ENCODE measurements around the gene DDX11. TPM values are rescaled to one million over a fixed set of nuclear protein-coding genes. Genes with fewer than 3 reads are reported as not detected.
"Not testable (repeated sequence)": the region's sequence is repeated elsewhere in the genome, so short reads cannot be mapped to it uniquely, and the experiment has no call there.

DDX11 gene
- total RNA-seq, 4 donors from 2014 or later = 9.6 to 33.9 (median 24.8) TPM

GRCh38 chr12:31052666-31053439 lies 20.8 kb upstream of the DDX11 start:
- 82 to 85% methylated on average over 7 of the region's 7 CpGs for WGBS, 2 donors
- H3K27ac ChIP-seq; intact Hi-C loops (cut with DNase I); H3K27me3 ChIP-seq; DNase-seq; H3K36me3 ChIP-seq; H3K4me1 ChIP-seq; H3K4me3 ChIP-seq (replicated peaks in 1 of 3); H3K9me3 ChIP-seq: not testable (repeated sequence)

- H3K4me3 ChIP-seq (replicated peaks in 1 of 3); H3K36me3 ChIP-seq; H3K27me3 ChIP-seq; H3K27ac ChIP-seq; H3K4me1 ChIP-seq; H3K9me3 ChIP-seq; intact Hi-C loops (cut with DNase I); DNase-seq: not testable (repeated sequence)
- 81 to 89% methylated on average over 1 of the region's 1 CpG for WGBS, 2 donors
- TF ChIP-seq CTCF (IDR thresholded peaks at IDR 0.05) = peak in 2 of 6 experiments; percentile 14 to 22
Measured at GRCh38 chr12:31053944-31054343, 19.7 kb upstream of the DDX11 start.

- WGBS, 2 donors = 86 to 91% methylated on average over 4 of the region's 4 CpGs
- no peaks in the 10 kb centered on the region for H3K4me1 ChIP-seq
- intact Hi-C loops (cut with DNase I) = no loop called here
- TF ChIP-seq POLR2A (IDR thresholded peaks at IDR 0.05) (no peak), CTCF (IDR thresholded peaks at IDR 0.05) (no peak)
- H3K27me3 ChIP-seq = no peaks in the 10 kb centered on the region
- H3K27ac ChIP-seq = no peak overlapping the region
- DNase-seq = no peak
- no peaks in the 10 kb centered on the region for H3K36me3 ChIP-seq
- H3K9me3 ChIP-seq = no peaks in the 10 kb centered on the region
- H3K4me3 ChIP-seq (replicated peaks in 1 of 3) = no peak overlapping the region
Measured at GRCh38 chr12:31057671-31058070, 16.0 kb upstream of the DDX11 start.

GRCh38 chr12:31066196-31066595 lies 7.5 kb upstream of the DDX11 start:
- H3K4me3 ChIP-seq (replicated peaks in 1 of 3); DNase-seq; intact Hi-C loops (cut with DNase I); H3K4me1 ChIP-seq; H3K27ac ChIP-seq; H3K36me3 ChIP-seq; H3K9me3 ChIP-seq; H3K27me3 ChIP-seq: not testable (repeated sequence)
- 37 to 56% methylated on average over 3 of the region's 3 CpGs for WGBS, 2 donors

- H3K27ac ChIP-seq; H3K27me3 ChIP-seq; H3K4me3 ChIP-seq (replicated peaks in 1 of 3); H3K9me3 ChIP-seq; H3K4me1 ChIP-seq; DNase-seq; intact Hi-C loops (cut with DNase I); H3K36me3 ChIP-seq: not testable (repeated sequence)
- 79 to 83% methylated on average over 2 of the region's 2 CpGs for WGBS, 2 donors
Measured at GRCh38 chr12:31067656-31068055, 6.0 kb upstream of the DDX11 start.

- H3K4me3 ChIP-seq (replicated peaks in 1 of 3); H3K27ac ChIP-seq; H3K4me1 ChIP-seq; H3K36me3 ChIP-seq; H3K9me3 ChIP-seq; H3K27me3 ChIP-seq; DNase-seq; intact Hi-C loops (cut with DNase I): not testable (repeated sequence)
- WGBS, 2 donors = 95 to 100% methylated on average over 5 to 23 of the region's 53 CpGs
Measured at GRCh38 chr12:31070971-31071740, 2.5 kb upstream of the DDX11 start.

- H3K36me3 ChIP-seq; H3K4me3 ChIP-seq (replicated peaks in 1 of 3); DNase-seq; H3K27ac ChIP-seq; H3K9me3 ChIP-seq; H3K4me1 ChIP-seq; intact Hi-C loops (cut with DNase I); H3K27me3 ChIP-seq: not testable (repeated sequence)
- 49 to 54% methylated on average over 5 of the region's 6 CpGs for WGBS, 2 donors
Measured at GRCh38 chr12:31072962-31073361, 698 bp upstream of the DDX11 start.
